Right lobe of liver (tissue), 4 donors: ENCODE measurements around the gene PRDM16.

Experiments used
- CTCF ChIP-seq, 4 donors: fragments of 200-600 bp in 3 of 4; fragments of 450-650 bp in 1 of 4; IDR thresholded peaks; one replicate each; pipeline versions ENCODE4 v1.5.1 to v1.8.0; 2016 to 2022; ENCODE audit warnings: antibody characterized with exemption in 4 of 4, mild to moderate bottlenecking in 2 of 4
- POLR2A ChIP-seq: fragments of 450-650 bp; IDR thresholded peaks from one replicate; pipeline ENCODE4 v1.6.1; 2017; ENCODE audit warnings: antibody characterized with exemption, mild to moderate bottlenecking
- donor health status: DM: no; HTN: no; CAD: no.
- donor health status: DM: no; HTN: no; CAD: no.
- donor health status: DM: no; HTN: yes; CAD: no.

GRCh38 chr1:3026581-3027391, 42.2 kb upstream of the PRDM16 start:
- TF ChIP-seq POLR2A (no peak), CTCF (IDR thresholded peaks at IDR 0.05) (no peak)
